Stimulated activated naive CD8-positive, alpha-beta T cell treated with anti-CD3 and anti-CD28 coated beads, Interleukin-15, Interleukin-2, amounts not matched to agents 100 ng/mL and 50 ng/mL, for 24 hours (primary cell): ENCODE results near the gene TP73.
"Not testable (repeated sequence)": the region's sequence is repeated elsewhere in the genome, so short reads cannot be mapped to it uniquely, and the experiment has no call there.

Source experiments
- H3K27ac Mint-ChIP-seq: one replicate; pipeline ENCODE4 v1.8.0; 2021; ENCODE audit warnings: mild to moderate bottlenecking, mixed read lengths
- H3K27me3 Mint-ChIP-seq: one replicate; pipeline ENCODE4 v1.8.0; 2021; ENCODE audit warnings: mixed read lengths
- H3K36me3 Mint-ChIP-seq: one replicate; pipeline ENCODE4 v1.8.0; 2021; ENCODE audit warnings: low read depth, mixed read lengths
- H3K4me1 Mint-ChIP-seq: one replicate; pipeline ENCODE4 v1.8.0; 2021; ENCODE audit warnings: low read depth, mixed read lengths
- H3K4me3 Mint-ChIP-seq: one replicate; pipeline ENCODE4 v1.8.0; 2021; ENCODE audit warnings: mild to moderate bottlenecking, mixed read lengths
- H3K9me3 Mint-ChIP-seq: one replicate; pipeline ENCODE4 v1.8.0; 2021; ENCODE audit warnings: mixed read lengths

The TP73 gene

DNA sequence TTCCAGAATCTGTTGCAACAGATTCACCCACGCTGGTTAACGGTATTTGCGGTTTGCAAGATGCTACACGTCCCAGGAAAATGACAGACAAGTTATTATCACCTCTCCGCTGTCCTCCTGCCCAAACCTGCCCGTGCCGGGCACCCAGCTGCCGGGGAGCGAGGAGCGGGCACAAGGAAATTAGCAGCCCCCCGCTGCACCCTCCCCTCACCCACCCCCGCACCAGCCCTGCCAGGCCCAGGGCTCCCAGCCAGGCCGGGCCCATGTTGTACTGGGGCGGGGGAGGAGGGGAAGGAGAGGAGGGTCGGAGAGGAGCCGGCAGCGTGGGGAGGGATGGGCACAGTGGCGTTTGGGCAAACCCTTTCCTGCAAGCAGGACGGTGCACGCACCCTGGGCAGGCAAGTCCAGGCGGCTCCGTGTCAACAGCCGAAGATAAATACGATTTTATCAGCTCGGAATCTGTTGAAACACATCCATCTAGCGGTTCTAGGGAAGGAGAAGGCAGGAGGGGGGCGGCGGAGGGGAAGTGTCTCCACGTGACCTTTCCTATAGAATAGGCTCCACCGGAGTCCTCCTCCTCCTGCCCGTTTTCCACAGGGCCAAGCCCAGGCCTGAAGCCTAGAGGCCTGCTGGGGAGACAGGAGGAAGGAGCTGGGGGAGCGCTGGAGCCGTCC lies 64.9 kb downstream of the TP73 start:
- no peak overlapping the region for H3K4me3 Mint-ChIP-seq

DNA sequence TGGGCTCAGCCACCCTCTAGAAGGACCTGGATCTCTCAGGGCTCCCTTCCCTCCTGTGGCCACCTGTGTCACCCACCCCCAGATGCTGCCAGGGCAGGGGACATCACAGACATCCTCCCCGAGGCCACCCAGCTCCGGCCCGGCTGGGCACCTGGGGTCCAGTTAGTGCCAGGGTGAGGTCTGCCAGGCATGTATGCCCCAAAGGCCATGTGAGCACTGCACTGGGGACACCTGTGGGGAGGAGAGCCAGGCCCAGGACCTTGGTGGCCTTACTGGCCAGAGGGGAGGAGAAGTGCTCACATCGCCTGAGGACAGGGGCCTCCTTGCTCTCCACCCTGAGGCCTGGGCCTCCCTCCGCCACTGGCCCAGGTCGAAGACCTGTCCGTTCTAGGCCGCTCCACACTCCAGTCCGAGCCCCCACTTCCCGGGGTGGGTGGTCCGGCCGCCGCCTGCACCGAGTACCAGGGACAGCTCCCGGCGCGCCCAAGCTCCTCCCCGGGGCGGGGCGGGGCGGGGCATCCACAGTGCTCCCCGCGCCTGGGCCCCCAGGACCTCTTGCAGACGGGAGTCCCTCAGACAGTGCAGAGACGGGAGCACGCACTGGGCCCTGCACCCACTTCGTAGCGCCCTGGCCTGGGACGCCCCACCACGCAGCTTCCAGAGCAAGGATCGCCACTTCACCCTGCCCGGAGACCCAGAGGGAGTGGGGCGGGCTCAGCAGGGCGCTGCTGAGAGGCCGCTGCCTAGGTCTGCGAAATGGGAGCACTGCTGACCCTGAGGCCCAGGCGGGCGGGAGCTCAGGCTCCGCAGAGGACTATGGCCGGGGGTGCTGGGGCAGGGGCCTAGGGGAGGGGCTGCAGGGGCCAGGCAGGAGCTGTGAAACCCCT lies 65.6 kb downstream of the TP73 start:
- H3K36me3 Mint-ChIP-seq, result no peaks in the 10 kb centered on the region
- no peaks in the 10 kb centered on the region for H3K9me3 Mint-ChIP-seq
- H3K4me1 Mint-ChIP-seq, result no peaks in the 10 kb centered on the region

More for the DNA sequence above, 64.9 kb downstream of the TP73 start:
- no peaks in the 10 kb centered on the region for H3K4me1 Mint-ChIP-seq
- no peak overlapping the region for H3K27ac Mint-ChIP-seq
- H3K27me3 Mint-ChIP-seq, result no peaks in the 10 kb centered on the region
- H3K36me3 Mint-ChIP-seq, result no peaks in the 10 kb centered on the region
- H3K9me3 Mint-ChIP-seq, result no peaks in the 10 kb centered on the region

DNA sequence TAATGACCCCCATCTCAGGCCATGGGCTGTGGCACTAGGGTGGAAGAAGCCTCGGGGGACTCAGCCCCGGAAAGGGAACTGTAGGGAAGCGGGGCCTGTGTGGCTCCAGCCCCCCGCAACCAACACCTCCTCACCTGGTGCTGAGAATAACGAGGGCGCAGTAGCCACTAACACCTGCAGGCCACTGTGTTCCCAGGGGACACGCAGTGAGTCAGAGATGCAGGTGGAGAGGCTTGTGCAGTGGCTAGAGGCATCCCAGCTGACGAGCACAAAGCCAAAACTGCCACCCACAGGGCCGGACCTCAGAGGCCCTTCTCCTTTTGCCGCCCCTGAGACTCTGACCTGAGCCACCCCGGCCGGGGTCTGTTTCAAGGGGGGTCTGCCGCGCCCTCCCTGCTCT lies 66.4 kb downstream of the TP73 start:
- H3K36me3 Mint-ChIP-seq, result no peaks in the 10 kb centered on the region
- H3K4me1 Mint-ChIP-seq, result no peaks in the 10 kb centered on the region
- no peaks in the 10 kb centered on the region for H3K9me3 Mint-ChIP-seq
- no peak overlapping the region for H3K4me3 Mint-ChIP-seq
- H3K27ac Mint-ChIP-seq, result no peak overlapping the region
- no peaks in the 10 kb centered on the region for H3K27me3 Mint-ChIP-seq

More for the DNA sequence above, 65.6 kb downstream of the TP73 start:
- Mint-ChIP-seq H3K27ac (no peak overlapping the region), H3K27me3 (no peaks in the 10 kb centered on the region), H3K4me3 (no peak overlapping the region)

GRCh38 chr1:3721955-3722465 lies 69.7 kb downstream of the TP73 start:
- no peak overlapping the region for H3K27ac Mint-ChIP-seq
- H3K4me3 Mint-ChIP-seq, result no peak overlapping the region
- H3K4me1 Mint-ChIP-seq, result no peaks in the 10 kb centered on the region
- no peaks in the 10 kb centered on the region for H3K9me3 Mint-ChIP-seq
- no peaks in the 10 kb centered on the region for H3K36me3 Mint-ChIP-seq
- H3K27me3 Mint-ChIP-seq, result no peaks in the 10 kb centered on the region

DNA sequence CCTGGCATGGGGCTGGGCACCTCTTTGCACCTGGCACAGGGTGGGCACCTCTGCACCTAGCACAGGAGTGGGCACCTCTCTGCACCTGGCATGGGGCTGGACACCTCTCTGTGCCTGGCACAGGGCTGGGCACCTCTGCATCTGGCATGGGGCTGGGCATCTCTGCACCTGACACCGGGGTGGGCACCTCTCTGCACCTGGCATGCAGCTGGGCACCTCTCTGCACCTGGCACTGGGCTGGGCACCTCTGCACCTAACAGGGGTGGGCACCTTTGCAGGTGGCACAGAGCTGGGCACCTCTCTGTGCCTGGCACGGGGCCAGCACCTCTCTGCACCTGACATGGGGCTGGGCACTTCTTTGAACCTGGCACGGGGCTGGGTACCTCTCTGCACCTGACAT lies 70.5 kb downstream of the TP73 start:
- H3K27ac Mint-ChIP-seq, result no peak overlapping the region
- H3K36me3 Mint-ChIP-seq, result no peaks in the 10 kb centered on the region
- no peaks in the 10 kb centered on the region for H3K9me3 Mint-ChIP-seq
- no peak overlapping the region for H3K4me3 Mint-ChIP-seq
- H3K4me1 Mint-ChIP-seq, result no peaks in the 10 kb centered on the region
- no peaks in the 10 kb centered on the region for H3K27me3 Mint-ChIP-seq

- H3K36me3 Mint-ChIP-seq, H3K27ac Mint-ChIP-seq: not testable (repeated sequence)
Measured at GRCh38 chr1:3724416-3725030, 72.2 kb downstream of the TP73 start.

GRCh38 chr1:3725366-3725765 lies 73.0 kb downstream of the TP73 start:
- no peaks in the 10 kb centered on the region for H3K4me1 Mint-ChIP-seq
- no peak overlapping the region for H3K4me3 Mint-ChIP-seq
- H3K27ac Mint-ChIP-seq, result no peak overlapping the region
- no peaks in the 10 kb centered on the region for H3K27me3 Mint-ChIP-seq
- H3K36me3 Mint-ChIP-seq, result no peaks in the 10 kb centered on the region
- H3K9me3 Mint-ChIP-seq, result no peaks in the 10 kb centered on the region

More at GRCh38 chr1:3724416-3725030, 72.2 kb downstream of the TP73 start:
- not testable (repeated sequence) for H3K4me1 Mint-ChIP-seq, H3K27me3 Mint-ChIP-seq, H3K9me3 Mint-ChIP-seq, H3K4me3 Mint-ChIP-seq

GRCh38 chr1:3727042-3727824 lies 74.9 kb downstream of the TP73 start:
- H3K27me3 Mint-ChIP-seq, result no peaks in the 10 kb centered on the region
- no peaks in the 10 kb centered on the region for H3K36me3 Mint-ChIP-seq
- no peaks in the 10 kb centered on the region for H3K9me3 Mint-ChIP-seq
- H3K27ac Mint-ChIP-seq, result no peak overlapping the region
- H3K4me1 Mint-ChIP-seq, result no peaks in the 10 kb centered on the region
- H3K4me3 Mint-ChIP-seq, result no peak overlapping the region

- Mint-ChIP-seq H3K36me3 (no peaks in the 10 kb centered on the region), H3K27me3 (no peaks in the 10 kb centered on the region), H3K4me3 (no peak overlapping the region), H3K27ac (no peak overlapping the region), H3K9me3 (no peaks in the 10 kb centered on the region), H3K4me1 (no peaks in the 10 kb centered on the region)
Measured at GRCh38 chr1:3727825-3728776, 75.8 kb downstream of the TP73 start.

DNA sequence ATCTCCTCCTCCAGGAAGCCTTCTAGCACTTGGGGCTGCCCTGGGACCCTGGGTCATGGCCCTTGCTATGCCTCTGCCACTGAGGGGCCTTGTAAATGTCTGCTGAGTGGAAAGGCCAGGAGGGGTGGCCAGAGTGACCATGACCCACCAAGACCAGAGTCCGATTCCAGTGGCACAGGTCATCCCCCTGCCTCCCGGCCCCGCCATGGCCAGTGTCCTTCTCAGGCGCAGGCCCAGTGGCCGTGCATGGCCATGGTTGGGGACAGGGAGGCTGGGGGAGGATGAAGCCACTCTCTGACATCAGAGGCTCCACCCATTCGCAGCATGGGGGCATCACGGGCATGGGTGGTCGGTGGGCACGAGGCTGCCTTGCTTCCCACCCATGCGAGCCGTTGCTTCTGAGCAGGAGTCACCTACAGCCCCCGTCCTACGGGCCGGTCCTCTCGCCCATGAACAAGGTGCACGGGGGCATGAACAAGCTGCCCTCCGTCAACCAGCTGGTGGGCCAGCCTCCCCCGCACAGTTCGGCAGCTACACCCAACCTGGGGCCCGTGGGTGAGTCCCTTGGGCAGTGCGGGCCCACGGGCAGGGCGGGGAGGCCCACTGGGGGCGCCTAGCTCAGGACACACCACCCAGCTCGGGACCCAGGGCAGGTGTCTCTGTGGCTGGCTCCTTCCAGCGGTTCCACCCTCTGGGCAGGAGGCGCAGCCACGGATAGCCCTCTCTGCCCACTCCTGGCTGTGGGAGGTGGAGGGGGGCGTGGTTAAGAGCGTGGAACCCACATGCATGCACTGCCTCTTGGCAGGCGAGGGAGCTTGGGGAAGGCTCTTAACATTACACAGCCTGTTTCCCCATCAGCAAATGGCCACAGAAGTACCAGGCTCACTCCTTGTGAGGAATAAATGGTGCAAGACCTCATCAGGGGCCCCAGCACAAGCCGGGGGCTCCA lies 77.6 kb downstream of the TP73 start:
- Mint-ChIP-seq H3K27ac (no peak overlapping the region), H3K4me1 (no peaks in the 10 kb centered on the region), H3K9me3 (no peaks in the 10 kb centered on the region), H3K27me3 (no peaks in the 10 kb centered on the region), H3K4me3 (no peak overlapping the region), H3K36me3 (no peaks in the 10 kb centered on the region)

DNA sequence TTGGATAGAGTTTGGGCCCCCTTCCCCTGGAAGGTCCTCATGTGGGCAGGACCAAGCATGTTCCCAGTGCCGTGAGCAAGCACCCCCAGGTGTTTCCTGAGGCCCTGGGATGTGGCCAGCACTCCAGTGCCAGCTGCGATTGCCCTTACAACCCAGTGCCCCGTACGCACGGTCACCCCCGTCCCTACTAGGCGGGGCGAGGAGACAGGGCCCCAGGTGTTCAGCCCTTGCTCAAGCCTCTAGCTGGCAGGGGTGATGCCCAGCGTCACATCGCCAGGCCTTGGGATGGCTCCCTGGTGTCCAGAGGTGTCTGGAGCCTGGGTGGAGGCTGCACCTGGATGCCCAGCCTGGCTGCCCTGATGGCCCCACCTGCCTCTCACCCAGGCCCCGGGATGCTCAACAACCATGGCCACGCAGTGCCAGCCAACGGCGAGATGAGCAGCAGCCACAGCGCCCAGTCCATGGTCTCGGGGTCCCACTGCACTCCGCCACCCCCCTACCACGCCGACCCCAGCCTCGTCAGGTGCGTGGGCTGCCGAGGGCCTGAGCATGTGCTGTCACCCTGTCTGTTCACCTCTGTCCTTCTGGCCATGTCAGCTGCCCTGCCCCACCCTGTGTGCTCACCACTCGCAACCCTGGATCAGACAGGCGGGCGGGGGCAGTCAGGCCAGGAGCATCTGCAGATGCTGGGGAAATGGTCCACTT lies 78.4 kb downstream of the TP73 start:
- Mint-ChIP-seq H3K36me3 (no peaks in the 10 kb centered on the region), H3K27ac (no peak overlapping the region), H3K4me3 (no peak overlapping the region), H3K9me3 (no peaks in the 10 kb centered on the region), H3K27me3 (no peaks in the 10 kb centered on the region), H3K4me1 (no peaks in the 10 kb centered on the region)

- Mint-ChIP-seq H3K27ac (no peak overlapping the region), H3K9me3 (no peaks in the 10 kb centered on the region), H3K36me3 (peaks cover 5% of the 10 kb centered on the region), H3K4me3 (no peak overlapping the region), H3K4me1 (no peaks in the 10 kb centered on the region), H3K27me3 (no peaks in the 10 kb centered on the region)
Measured at GRCh38 chr1:3731583-3732433, 79.5 kb downstream of the TP73 start.
